Fibroblast of peridontal ligament (primary cell): Measurements from ENCODE around the gene BAG2.

Experiments
- DNase-seq: peaks from one replicate; pipeline ENCODE4 v3.0.0-alpha.2; 2010; ENCODE audit errors: extremely low read depth

Gene BAG2

DNA sequence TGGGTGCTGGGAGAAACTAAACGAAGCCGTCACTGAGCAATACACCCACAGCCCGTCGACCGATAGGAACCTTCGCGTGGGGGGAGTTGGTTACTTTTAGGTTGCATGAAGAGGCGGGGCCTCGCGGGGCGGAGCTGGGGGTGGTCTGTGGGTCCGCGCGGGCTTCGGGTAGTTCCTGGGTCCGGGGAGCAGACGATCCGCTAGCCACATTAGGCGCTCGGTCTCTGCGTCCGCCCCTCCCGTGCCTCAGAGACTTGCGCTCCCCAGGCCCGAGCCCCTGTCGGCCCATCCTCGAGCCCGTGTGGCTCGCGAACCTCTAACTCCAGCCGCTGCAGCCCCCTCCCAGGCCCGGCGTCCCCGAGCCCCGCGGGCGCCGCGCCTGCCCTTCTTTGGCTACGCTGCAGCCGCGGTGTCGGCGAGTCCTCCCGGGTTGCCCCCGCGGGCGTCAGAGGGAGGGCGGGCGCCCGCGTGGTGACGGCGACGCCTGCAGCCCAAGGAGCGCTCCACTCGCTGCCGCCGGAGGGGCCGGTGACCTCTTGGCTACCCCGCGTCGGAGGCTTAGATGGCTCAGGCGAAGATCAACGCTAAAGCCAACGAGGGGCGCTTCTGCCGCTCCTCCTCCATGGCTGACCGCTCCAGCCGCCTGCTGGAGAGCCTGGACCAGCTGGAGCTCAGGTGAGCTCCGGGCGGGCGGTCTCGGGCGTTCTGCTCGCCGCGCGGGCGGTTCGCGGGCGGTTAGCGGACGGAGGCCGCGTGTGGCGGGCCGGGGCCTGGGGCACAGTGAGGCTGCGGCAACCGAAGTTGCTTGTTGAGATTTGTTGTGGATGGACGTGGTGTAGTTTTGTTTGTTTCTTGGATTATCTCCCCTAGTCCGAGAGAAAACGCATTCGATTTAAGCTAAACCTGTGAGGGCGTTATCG lies at the start of gene BAG2:
TSS of gene BAG2 (plus strand) at position 191 of the 920 bp plus-strand sequence. CDS start at position 563, 372 bp downstream.
- DNase-seq = peak; percentile 89

DNA sequence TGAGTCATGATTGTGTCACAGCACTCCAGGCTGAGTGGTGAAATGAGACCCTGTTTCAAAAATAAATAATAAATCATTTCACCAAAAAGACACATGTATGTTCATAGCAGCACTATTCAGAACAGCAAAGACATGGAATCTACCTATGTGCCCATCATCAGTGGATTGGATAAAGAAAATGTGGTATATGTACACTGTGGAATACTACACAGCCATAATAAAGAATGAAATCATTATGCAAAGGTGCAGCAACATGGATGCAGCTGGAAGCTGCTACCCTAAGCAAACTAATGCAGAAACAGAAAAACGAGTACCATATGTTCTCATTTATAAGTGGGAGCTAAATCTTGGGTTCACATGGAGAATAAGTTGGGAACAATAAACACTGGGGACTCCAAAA lies 49.0 kb upstream of the BAG2 start:
- DNase-seq = no peak

DNA sequence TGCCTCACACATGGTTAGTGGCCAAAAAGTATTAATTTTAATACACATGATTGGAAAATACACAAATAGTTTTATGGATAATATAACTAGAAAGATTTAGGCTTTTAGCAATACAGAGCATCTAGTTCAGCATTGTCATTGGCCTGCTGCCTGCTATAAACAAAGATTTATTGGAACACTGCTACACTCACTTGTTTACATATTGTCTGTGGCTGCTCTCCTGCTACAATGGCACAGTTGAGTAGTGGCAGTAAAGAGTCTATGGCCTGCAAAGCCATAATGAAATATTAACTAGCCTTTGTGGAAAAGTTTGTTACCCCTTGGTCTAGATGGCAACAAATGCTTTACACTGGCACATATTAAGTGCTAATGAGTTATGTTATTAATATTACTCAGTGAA lies 44.4 kb upstream of the BAG2 start:
- DNase-seq = no peak

DNA sequence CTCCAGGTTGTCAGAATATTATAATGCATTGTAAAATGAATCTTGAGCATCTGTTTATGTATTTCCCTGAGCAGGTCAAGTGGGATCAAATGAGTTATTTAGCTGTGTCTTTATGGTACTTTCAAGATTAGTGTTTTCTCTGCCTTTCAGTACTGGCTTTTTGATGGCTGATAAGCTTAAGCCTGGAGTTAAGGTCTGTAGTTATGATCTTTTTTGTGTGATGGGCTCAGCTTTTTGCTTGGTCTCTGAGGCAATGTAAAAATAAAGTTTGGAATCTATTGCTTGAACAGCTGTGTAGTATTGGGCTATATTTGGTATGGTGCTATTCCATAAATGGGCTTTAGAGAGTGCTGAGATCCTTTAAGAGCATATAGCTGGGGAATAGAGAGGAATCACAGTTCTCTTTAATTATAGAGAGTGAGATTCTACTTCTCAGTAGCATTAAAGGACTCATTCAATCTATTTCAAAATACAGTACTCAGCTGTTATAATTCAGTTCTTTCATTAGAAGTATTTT lies 41.4 kb upstream of the BAG2 start:
- DNase-seq = peak; percentile 48

DNA sequence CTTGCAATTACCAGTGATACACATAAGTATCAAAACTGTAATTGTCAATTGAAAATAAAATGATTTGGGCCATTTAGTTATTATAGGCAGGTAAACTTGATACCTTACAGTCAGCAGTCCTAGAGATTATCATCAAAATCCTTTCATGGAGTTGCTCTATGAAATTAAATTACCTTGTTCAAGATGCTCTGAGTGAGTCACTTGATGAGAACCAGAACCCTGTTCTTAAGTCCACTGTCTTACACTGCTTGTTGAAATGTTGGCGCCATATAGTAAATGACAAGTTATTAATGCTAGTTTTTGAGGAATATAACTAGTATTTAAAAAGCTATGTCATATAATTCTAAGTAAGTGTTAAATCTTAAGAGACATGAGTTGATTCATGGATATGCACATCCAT lies 37.2 kb upstream of the BAG2 start:
- DNase-seq = no peak

DNA sequence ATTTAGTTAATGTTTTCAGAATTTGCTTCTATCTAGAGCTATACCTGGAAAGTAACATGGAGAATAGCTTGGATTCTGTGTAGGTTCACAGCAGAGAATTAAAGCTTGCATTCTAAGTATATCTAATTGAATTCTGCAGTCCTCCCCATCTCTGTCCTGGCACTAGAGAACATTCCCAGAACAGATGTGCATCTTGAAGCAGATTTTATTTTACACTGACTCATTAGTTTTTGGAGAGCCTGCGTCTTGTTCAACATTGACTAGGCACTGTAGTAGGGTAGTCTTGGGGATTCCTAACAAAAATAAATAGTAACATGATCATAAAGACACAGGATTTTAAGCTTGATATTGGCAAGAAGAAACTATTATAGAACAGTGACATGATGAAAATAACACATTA lies 36.2 kb upstream of the BAG2 start:
- peak; percentile 86 for DNase-seq

DNA sequence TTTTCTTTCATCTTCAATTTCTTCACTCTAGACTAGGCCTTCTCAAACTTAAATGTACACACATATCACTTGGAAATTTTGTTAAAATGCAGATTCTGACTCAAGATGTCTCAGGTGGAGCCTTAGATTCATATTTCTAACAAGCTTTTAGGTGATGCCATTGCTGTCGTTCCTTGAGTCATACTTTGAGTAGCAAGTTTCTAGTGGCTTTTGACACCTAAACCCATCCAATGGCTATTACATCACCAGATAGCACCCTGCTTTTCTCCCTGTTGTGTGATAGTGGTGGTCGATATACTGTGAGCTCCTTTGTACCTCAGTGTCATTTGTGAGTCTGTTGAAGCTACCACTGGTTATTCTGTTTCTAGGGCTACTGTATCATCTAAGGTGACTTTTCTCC lies 34.8 kb upstream of the BAG2 start:
- DNase-seq = no peak

DNA sequence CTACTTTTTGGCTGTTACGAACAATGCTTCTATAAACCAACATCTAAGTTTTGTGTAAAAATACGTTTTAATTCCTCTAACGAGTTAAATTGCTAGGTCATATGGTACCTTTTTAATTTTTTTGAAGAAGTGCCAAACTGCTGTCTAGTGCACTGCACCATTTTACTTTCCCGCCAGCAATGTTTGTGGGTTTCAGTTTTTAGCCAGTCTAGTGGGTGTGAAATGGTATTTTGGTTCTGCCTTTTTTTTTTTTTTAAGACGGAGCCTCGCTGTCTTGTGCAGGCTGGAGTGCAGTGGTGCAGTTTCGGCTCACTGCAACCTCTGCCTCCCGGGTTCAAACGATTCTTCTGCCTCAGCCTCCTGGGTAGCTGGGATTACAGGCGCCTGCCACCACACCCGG lies 34.1 kb upstream of the BAG2 start:
- no peak for DNase-seq

DNA sequence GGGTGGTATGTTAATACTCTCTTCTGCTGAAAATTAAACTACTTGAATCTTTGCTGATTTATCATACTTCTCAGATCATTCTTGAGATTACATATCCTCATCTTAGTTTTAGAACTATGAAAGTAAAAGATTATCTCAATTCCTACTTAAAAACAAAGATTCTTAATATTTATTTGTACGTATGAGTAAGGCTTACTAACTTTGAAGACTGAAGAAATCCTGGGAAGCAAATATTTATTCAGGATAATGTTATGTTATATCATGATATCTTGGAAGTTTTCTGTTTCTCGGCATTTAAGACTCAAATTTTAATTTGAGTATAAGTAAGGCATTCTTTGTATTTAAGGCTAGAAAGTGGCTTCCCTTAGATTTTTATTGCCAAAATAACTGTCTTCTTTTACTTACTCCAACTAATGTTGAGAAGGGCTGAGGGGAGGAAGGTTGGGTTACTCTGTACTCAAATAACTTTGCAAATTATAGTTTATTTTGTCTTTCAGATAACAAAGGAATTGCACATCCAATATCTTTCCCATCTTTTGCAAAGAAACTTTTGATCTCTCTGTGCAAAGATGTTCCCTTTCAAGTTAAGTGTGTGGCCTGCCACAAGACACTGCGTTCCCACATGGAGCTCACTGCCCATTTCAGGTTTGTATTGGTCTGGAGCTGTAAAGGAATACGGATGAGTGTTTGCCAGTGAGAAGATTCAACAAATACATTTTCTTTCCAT lies 30.5 kb upstream of the BAG2 start:
- no peak for DNase-seq

DNA sequence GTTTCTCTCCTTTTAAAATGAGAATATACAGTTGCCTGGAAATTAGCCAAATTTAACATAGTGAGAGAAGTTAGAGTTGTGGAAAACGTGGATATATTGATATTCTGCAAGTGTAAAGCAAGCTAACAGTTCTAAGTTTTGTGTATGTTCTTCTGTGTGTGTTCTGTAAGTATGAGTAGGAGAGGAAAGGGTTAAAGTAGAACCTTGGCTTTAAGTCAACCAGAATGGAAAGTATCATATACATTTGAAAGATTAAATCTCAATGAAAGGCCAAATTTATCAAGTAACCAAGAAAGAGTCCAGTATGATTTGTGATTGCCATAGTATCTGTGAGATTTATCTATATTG lies 30.0 kb upstream of the BAG2 start:
- no peak for DNase-seq

DNA sequence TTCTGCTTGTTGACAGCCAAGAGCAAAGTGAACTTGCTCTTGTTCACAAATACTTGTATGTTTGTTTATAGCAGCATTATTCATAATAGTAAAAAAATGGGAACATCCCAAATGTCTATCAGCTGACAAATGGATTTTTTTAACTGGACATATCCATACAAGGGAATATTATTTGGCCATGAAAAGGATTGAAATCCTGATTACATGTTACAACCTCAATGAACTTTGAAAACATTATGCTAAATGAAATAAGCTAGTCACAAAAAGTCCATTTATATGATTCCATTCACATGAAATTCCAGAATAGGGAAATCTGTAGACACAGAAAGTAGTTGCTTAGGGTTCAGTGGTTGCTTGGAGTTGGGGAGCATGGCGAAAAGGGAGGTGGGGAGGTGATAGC lies 28.4 kb upstream of the BAG2 start:
- no peak for DNase-seq

DNA sequence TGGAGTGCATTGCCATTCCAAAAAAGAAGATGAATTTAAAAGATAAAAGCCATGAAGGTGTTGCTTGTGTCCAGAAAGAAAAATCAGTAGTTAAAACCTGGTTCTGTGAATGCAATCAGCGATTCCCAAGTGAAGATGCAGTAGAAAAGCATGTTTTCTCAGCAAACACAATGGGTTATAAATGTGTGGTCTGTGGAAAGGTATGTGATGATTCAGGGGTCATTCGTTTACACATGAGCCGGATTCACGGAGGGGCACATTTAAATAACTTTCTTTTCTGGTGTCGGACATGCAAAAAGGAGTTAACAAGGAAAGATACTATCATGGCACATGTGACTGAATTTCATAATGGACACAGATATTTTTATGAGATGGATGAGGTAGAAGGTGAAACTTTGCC lies 24.7 kb upstream of the BAG2 start:
- DNase-seq = no peak

DNA sequence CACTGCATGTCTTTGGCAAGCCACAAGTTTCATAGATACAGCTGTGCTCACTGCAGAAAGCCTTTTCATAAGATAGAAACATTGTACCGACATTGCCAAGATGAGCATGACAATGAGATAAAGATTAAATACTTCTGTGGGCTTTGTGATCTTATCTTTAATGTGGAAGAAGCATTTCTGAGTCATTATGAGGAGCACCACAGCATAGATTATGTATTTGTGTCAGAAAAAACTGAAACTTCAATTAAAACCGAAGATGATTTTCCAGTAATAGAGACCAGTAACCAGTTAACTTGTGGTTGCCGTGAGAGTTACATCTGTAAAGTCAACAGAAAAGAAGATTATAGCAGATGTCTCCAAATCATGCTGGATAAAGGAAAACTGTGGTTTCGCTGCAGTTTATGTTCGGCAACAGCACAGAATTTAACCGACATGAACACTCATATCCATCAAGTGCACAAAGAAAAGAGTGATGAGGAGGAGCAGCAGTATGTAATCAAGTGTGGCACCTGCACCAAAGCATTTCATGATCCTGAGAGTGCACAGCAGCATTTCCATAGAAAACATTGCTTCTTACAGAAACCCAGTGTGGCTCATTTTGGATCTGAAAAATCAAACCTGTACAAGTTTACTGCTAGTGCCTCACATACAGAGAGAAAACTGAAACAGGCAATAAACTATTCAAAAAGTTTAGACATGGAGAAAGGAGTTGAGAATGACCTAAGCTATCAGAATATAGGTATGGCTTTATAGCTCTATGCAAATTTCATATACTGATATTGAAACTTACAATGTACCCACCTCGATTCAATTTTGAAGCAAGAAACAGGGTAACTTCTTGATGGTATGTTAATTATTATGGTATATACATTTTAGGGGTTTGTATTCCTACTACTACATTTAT lies 23.9 kb upstream of the BAG2 start:
- DNase-seq = no peak

DNA sequence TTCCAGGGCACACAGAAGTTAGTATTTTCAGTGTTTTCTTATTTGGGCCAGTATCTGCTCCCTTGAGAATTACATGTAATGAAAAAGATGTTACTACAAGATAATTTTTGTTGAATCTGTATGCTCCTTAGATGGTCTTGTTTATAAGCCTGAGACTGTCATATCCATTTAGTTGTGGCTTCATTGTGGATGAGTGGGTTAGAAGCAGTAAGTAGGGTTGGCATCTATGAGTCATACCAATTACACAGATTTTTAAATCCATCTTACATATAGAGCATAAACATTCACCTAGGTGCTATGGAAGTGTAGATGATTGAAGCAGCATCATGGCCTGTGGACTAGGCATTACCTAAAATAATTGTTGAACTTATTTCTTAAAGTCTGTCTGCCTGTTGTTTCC lies 13.5 kb upstream of the BAG2 start:
- peak; percentile 28 for DNase-seq

DNA sequence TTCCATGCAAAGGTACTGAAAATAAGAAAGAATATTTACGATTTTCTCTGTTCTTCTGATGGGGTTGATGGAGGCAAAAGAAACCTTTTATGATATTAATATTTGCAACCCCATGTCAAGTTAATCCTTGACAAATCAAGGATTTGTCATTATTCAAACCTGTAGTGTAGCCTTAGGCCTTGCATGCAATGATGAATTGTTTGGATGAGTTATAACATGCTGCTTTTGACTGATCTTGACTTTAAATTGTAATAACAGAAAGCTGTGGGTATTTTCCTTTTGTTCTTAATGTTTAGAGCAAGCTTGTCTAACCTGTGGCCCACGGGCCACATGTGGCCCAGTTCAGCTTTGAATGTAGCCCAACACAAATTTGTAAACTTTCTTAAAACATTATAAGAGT lies 13.0 kb upstream of the BAG2 start:
- no peak for DNase-seq

DNA sequence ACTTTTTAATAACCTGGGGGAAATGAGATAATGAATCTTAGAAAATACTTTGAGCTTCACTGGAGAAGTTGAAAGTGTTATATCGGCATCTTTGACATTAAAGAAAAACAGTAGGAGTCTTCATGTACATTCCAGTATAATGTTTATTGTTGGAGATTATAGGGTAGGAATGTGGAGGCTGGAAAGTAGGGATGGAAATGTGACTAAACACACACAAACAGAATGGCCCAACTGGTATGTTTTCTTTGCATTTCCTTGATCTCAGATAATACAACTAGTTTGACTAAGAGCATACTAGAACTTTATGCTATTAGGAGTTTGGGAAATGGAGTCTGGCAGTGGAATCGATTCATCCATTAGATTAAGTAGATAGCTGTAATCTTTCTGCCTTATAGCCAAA lies 10.1 kb upstream of the BAG2 start:
- no peak for DNase-seq

DNA sequence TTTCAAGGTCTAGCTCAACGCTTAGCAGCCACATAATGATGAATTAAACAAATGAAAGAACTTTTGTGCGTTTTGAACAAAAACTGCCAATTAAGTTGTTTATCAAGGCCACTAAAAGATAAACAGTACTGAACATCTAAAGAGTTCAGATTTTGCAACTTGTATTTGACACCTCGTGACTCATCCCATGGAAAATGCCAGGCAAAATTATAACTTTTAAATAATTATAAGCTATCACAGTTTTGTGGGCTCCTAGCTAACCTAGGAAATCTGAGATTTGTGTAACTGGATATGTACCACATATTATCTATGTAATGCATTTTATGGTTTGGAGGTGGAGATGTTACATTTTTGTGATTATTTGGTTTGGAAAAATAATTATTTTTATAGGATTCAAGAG lies 9.6 kb upstream of the BAG2 start:
- DNase-seq = no peak

DNA sequence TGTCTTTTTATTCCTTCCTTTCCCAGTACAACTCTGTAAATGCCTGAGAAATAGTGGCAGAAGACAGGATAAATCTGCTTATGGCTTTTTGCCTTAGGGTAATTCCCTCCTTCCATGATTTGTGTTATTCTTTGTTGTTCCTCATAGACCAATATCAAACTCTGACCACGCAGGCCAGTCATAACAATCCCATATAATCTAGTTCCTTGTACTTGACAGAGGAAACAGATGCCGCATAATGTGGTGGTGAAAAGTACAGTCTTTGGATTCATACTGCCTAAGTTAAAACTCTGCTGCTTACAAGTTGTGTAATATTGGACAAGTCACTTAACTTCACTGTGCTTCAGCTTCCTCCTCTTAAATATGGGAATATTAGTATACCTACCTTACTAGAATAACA lies 8.2 kb upstream of the BAG2 start:
- DNase-seq = no peak

DNA sequence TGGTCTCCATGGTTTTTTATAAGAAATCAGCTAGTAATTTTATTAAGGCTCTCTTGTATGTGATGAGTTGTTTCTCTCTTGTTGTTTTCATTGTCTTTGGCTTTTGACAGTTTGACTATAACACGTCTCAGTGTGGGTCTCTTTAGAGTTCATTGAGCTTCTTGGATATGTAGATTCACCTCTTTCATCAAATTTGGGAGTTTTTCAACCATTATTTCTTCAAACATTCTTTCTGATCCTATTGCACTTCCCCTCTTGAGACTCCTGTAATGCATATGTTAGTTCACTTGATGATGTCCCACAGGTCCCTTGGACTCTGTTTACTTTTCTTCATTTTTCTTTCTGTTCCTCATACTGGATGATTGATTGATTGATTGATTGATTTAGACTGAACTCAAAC lies 7.0 kb upstream of the BAG2 start:
- DNase-seq = no peak

DNA sequence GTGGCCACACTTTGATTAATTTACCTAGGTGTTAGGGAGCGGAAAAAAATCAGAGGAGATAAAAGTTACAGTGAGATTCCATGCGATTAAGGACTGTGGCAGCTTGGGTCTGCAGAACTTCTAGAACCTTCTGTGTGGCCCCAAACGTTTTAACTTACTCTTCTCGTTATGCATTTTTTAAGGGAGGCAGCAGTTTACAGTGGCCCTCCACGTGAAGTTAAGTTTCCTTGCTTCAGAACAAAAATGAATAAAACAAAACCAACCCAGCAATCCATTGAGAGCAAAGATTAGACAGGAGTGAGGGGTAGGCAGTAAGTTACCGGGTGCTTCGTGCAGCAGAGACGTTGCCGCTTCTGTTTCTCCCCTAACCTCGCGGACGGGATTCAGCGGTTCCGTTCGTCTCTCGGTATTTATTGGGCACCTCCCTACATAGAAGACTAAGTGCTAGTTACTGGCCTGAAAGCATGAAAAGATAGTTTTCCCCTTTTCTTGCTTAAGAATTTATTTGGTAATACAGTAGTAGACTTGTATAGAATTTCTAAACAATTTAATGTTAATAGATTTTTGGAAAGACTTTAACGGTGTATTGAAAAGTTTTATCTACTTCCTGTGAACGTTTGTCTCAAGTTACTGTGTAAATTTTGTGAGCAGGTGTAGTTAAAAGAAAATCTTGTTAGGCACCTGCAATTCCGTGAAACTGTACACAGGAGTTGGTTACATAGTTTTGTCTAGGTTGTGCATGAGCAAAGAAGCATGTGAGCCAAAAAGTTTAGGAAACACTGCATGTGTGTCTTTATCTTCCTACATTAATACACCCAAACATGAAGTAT lies 1.1 kb downstream of the BAG2 start:
- DNase-seq = peak; percentile 40

DNA sequence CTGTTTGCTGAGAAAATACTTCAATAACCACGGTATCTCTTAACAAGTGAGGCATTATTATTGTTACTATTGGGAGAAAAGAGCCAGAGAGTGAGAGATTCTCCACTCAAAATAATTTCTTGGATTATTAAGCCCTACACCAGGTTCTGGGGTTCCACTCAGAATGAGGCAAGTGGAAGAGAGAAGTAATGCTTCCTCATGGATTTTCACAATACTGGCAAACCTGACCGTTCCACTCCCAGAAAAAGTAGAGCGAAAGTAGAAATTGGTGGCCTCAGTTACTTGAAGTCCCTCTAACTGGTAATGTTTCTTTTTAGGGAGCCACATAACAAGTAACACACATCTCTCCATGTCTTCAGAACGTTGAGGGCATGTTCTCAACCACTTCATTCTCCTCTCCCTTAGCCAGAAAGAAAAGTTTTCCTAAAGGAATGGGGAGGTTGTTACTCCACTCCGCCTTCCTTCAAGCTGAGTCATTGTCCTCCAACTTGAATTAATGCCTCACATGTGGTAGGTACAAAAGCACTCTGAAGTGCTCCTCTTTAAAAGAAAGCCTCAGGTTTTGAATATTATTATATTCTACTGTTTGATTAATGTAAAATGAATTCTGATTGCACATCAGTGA lies 1.9 kb downstream of the BAG2 start:
- peak; percentile 89 for DNase-seq
